ENCODE measurements around the gene TTLL8.
"Not testable (repeated sequence)": the region's sequence is repeated elsewhere in the genome, so short reads cannot be mapped to it uniquely, and the experiment has no call there.

The TTLL8 gene

DNA sequence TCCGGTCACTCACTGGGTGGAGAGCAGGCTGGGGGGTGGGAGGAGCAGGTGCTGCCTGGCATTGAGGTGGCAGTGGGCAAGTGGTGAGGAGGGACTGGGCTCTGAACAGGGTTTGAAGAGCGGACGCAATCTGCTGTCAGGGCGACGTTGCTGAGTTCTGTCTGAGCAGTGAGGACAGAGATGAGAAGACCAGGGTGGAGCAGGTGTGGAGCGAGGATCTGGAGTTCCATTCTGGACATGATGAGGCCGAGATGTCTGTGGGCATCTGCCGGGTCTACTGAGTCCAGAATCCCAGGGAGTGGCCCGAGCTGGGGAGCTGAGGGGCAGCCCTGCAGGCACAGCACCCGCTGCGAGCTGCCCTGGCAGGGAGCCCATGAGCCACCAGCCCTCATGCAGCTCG is 29.5 kb upstream of the TTLL8 start:
- no peak for TF ChIP-seq POLR2A (IDR thresholded peaks at IDR 0.05; ENCODE audit: low read depth, low read length)
- no peak for FAIRE-seq
- DNase-seq (ENCODE audit: insufficient read length, low spot score) = no peak

DNA sequence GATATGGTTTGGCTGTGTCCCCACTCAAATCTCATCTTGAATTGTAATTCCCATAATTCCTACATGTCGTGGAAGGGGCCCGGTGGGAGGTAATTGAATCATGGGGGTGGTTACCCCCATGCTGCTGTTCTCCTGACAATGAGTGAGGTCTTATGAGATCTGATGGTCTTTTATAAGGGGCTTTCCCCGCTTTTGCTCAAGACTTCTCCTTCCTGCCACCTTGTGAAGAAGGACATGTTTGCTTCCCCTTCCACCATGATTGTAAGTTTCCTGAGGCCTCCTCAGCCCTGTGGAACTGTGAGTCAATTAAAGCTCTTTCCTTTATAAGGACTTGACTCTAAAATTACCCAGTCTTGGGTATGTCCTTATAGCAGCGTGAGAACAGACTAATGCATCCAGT is 28.9 kb upstream of the TTLL8 start:
- DNase-seq (ENCODE audit: insufficient read length, low spot score); FAIRE-seq: not testable (repeated sequence)

DNA sequence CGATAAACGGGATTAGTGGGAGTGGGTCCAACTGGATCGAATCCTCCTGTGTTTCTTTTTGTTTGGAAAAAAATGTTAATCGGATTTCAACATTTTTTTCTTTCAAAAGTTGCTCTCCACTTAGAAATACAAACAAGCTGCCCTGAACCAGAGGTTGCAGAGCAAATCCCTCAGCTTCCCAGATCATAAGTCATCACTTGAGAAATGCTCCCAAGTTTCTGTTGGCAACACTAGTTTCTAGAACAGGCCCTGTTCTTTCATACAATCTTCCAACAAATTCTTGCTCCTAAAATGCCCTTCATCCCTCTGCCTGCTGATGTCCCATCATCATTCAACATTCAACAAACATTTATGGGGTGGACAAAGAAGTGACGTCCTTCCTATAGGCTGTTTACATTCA is 28.4 kb upstream of the TTLL8 start:
- FAIRE-seq (no peak), DNase-seq (ENCODE audit: insufficient read length, low spot score) (no peak)
- TF ChIP-seq POLR2A (IDR thresholded peaks at IDR 0.05; ENCODE audit: low read depth, low read length) = no peak

DNA sequence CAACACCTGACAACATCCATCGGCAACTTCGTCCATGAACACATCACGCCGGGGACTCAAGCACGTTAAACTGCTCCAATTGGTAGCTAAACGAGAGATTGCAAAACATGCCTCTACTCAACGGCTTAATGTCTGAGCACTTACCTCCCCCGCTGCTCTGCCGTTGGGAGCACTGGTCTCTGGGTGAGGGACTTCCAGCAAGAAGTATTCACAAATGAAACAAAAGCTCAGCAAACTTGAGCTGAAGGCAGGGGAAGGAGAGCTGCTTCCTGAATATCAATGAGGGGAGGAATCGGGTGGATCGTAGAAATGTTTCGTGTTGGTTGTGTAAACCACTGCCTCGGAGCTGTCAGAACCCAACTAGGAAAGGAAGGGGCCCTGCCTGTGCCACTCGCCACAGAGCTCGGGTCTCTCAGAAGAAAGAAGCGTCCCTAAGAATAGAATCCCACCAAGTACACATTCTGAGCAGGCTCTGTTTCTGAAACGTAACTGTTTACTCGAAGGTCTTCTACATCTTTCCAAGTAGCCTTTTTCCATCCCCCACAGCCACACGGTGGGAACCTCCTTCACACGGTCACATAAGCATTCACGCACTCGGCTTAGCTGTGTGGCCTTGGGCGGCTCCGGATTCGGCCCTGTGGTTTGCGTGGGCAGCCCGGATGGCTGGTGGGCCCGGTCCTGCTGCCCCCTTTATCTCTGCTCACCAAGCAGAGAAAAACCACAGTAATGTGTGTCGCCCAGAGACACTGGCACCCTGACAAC is 27.3 kb upstream of the TTLL8 start, which contains the start of gene MLC1:
MLC1 (minus strand) TSS at position 216 of the 762 bp plus-strand sequence. CDS start 524 bp downstream, outside the sequence.
- no peak for DNase-seq (ENCODE audit: insufficient read length, low spot score)
- no peak for FAIRE-seq
- TF ChIP-seq POLR2A (IDR thresholded peaks at IDR 0.05; ENCODE audit: low read depth, low read length) = no peak

DNA sequence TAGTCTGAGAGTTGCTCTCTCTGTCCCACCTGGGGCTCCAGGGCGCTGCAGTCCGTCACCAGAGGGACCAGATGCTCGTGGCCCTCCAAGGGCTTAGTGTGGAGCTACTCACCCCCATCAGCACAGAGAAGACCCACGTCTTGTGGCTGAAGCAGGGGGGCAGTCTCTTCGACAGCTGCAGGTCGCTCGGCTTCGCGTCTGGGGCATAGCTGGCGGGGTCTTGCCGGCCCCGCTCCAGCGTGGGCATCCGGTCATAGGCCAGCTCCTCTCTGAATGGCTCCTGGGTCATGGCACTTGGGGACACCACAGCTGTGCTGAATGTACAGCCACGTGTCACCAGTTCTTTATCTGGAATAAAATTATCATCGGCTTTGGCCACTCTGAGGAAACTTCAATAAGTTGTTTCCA is 26.5 kb upstream of the TTLL8 start:
- no peak for FAIRE-seq
- TF ChIP-seq POLR2A (IDR thresholded peaks at IDR 0.05; ENCODE audit: low read depth, low read length) = no peak

DNA sequence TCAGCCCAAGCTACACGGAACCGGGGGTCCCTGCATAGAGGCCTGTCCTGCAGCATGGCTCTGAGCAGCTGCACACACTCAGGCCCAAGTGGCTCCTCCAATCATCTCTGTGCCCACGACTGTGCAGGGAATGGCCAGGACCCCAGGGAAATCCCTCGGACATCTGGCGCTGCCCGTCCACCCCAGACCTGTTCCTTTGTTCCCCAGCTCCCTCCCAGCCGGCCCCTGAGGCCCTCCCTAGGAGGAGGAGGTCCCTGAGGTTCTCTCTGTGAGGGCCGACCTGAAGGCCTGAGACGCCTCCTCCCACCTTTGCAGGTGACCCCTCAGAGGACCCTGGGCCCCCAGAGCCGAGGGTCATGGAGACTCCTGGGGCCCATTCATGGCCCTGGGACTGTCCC is 26.0 kb upstream of the TTLL8 start:
- TF ChIP-seq POLR2A (IDR thresholded peaks at IDR 0.05; ENCODE audit: low read depth, low read length) = no peak
- no peak for DNase-seq (ENCODE audit: insufficient read length, low spot score)
- no peak for FAIRE-seq

More for the DNA sequence above, 26.5 kb upstream of the TTLL8 start:
- no peak for DNase-seq (ENCODE audit: insufficient read length, low spot score)

DNA sequence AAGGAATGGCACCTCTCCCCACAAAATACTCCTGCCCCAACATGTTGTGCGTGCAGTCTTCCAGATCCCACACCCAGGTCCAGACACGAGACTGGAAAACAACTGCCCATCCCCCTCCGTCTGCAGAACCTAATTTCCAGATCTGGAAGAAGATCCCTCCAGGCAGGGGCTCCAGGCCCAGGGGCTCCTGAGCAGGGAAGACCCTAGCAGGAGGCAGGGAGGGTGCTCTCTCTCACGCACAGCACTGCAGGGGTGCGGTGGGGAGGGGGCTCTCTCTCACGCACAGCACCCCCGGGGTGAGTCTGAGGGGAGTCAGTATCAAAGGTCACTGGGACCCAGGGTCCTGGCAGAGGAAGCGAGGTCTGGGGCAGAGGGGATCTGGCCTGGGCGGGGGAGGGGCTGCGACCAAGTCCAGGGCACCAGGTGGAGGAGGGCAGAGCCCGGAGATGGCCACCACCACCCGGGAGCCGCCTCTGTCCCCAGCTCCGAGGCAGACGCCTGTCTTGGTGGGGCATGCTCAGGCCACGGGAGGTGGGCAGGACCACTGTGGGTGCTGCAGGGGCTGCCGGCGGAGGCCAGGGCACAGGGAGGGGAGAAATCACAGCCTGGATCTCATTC is 25.5 kb upstream of the TTLL8 start:
- DNase-seq (ENCODE audit: insufficient read length, low spot score) (no peak), FAIRE-seq (no peak)
- TF ChIP-seq POLR2A (IDR thresholded peaks at IDR 0.05; ENCODE audit: low read depth, low read length) = no peak

DNA sequence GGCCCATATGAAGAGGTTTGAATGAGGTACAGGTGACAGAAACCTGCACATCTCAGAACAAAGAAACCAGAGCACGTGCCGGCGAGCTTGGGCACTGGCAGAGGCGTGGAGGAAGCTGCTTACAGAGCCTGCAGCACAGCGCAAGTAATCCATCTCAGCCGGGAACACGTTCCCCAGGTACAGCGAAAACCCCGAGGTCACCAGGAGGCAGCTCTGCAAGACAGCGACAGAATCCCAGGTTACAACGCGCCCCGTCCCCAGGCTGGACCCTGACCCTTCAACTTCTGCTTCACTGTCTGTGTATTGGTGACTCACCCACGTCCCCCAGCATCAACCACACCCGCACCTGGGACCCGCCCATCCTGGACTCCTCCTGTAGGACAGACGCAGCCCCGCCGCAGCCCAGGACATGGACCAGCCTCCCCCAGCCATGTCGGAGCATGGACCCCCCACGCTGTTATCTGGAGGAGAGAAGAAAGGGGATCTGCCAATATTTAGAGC is 24.9 kb upstream of the TTLL8 start:
- FAIRE-seq (no peak), DNase-seq (ENCODE audit: insufficient read length, low spot score) (no peak)
- no peak for TF ChIP-seq POLR2A (IDR thresholded peaks at IDR 0.05; ENCODE audit: low read depth, low read length)

DNA sequence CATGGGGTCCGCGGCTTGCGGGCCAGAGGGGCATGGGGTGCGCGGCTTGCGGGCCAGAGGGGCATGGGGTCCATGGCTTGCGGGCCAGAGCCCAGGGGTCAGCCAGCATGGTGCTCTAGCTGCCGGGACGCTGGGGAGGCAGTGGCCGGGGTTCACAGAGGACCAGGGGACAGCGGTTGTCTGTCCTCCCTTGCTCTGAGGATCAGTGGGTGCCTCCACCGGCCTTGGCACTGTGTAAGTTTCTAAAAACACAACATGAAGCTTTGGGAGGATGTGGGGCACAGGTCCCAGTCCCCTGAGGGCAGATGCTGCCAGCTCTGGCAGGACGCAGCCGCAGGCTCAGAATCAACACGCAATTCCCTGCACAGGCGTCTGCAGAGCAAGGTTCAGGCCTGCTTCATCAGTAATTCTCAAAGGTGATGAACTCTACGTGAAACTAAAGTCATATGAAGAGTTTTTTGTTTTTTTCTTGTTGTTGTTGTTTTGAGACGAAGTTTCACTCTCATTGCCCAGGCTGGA is 24.2 kb upstream of the TTLL8 start:
- no peak for TF ChIP-seq POLR2A (IDR thresholded peaks at IDR 0.05; ENCODE audit: low read depth, low read length)
- DNase-seq (ENCODE audit: insufficient read length, low spot score) (no peak), FAIRE-seq (no peak)

DNA sequence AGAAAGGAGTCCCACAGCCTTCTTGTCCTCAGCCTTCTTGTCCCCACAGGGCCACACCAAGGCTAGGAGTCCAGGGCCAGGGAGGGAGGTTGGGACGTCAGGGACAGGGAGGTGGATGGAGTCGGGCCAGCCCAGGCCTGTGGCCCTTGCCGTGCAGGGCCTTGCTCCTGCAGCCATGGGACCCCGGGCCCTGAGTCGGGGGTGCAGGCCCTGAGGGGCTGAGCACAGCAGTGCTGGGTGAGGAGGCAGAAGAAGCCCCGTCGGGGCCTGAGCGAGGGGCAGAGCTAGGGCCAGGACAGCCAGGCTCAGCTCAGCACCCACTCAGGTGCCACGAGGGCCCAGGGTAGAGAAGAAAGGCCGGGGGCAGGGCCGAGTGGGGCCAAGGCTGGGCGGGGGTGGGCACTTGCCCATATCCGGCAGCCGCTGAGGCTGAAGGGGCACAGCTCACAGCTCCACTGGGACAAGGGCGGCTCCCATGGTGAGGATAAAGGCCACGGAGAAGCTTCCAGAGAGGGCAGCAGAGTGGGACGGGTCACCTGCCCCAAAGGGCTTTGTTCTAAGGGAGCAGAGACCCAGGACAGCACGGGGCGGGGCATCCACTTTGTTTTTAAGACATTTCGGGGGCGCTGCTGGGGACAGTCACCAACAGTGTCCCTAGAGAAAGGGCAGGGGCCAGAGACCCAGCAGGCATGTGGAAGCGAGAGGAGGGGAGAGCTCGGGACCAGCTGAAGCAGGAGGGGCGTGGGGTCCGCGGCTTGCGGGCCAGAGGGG is 23.5 kb upstream of the TTLL8 start:
- no peak for TF ChIP-seq POLR2A (IDR thresholded peaks at IDR 0.05; ENCODE audit: low read depth, low read length)
- DNase-seq (ENCODE audit: insufficient read length, low spot score) = no peak
- no peak for FAIRE-seq

DNA sequence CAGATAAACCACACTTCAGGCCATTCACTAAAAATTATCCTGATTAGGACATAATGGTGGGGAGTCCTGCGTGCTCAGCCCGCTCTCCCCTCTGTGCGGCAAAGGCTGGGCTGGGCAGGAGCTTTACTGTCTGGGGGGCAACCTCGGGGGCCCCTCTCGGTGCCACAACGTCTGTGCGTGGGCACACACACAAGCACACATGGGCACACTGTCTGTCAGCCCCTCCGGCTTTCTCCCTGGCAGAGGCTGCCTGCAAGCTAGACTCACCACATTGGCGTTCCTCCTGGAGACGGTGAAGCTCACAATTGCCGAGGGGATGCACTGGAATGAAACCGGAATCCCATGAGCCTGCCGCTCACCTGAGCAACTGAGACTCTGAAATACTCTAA is 22.0 kb upstream of the TTLL8 start:
- TF ChIP-seq POLR2A (IDR thresholded peaks at IDR 0.05; ENCODE audit: low read depth, low read length) = no peak
- no peak for FAIRE-seq
- no peak for DNase-seq (ENCODE audit: insufficient read length, low spot score)

DNA sequence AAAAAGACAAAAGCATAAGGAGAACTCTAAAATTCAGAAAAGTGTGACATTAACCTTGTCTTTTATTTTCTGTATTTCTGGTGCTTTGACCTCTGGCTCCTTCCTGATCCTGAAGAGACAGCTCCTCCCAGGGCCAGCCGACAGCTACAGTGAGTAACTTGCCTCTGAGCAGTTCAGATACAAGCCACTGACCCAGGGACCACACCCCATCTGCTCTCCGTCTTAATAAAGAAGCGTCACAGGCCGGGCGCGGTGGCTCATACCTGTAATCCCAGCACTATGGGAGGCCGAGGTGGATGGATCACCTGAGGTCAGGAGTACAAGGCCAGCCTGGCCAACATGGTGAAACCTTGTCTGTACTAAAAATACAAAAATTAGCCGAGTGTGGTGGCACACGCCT is 20.7 kb upstream of the TTLL8 start:
- FAIRE-seq (no peak), DNase-seq (ENCODE audit: insufficient read length, low spot score) (no peak)
- no peak for TF ChIP-seq POLR2A (IDR thresholded peaks at IDR 0.05; ENCODE audit: low read depth, low read length)

DNA sequence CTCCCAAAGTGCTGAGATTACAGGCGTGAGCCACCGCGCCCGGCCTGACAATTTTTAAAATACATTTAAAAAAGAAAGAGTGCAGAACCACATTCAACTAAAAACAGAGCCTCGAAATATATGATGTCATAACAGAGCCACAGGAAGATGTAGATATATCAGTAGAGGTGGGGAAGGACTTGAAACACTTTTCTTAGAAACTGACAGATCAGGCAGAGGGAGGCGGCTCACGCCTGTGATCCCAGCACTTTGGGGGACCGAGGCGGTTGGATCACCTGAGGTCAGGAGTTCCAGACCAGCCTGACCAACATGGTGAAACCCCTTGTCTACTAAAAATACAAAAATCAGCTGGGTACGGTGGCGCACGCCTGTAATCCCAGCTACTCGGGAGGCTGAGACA is 20.1 kb upstream of the TTLL8 start:
- DNase-seq (ENCODE audit: insufficient read length, low spot score) = no peak
- no peak for FAIRE-seq
- no peak for TF ChIP-seq POLR2A (IDR thresholded peaks at IDR 0.05; ENCODE audit: low read depth, low read length)
